GM21515 (cell line): ENCODE results near the gene GATA3.
A peak's percentile ranks its signal among the peaks of the same experiment; 100 is the strongest.

Experiments used
- ATAC-seq: cut with Tn5 transposase; IDR thresholded peaks from one replicate; pipeline ENCODE4 v1.9.1; 2021; ENCODE audit not compliant: unreplicated experiment

The GATA3 gene

GRCh38 chr10:8088504-8088903 lies 34.0 kb downstream of the GATA3 start:
- ATAC-seq, result no peak

GRCh38 chr10:8092428-8092827 lies 37.9 kb downstream of the GATA3 start:
- no peak for ATAC-seq

GRCh38 chr10:8095959-8096358 lies 41.5 kb downstream of the GATA3 start:
- ATAC-seq, result no peak

- no peak for ATAC-seq
Measured at GRCh38 chr10:8096931-8097330, 42.4 kb downstream of the GATA3 start.

- no peak for ATAC-seq
Measured at GRCh38 chr10:8100366-8100765, 45.9 kb downstream of the GATA3 start.

GRCh38 chr10:8102708-8103401 lies 48.4 kb downstream of the GATA3 start:
- ATAC-seq, result peak; percentile 65

- no peak for ATAC-seq
Measured at GRCh38 chr10:8103543-8103942, 49.1 kb downstream of the GATA3 start.

GRCh38 chr10:8104005-8104404 lies 49.5 kb downstream of the GATA3 start:
- ATAC-seq, result no peak

GRCh38 chr10:8104721-8105120 lies 50.2 kb downstream of the GATA3 start:
- no peak for ATAC-seq

- no peak for ATAC-seq
Measured at GRCh38 chr10:8105932-8106331, 51.4 kb downstream of the GATA3 start.

- no peak for ATAC-seq
Measured at GRCh38 chr10:8112230-8112905, 57.9 kb downstream of the GATA3 start.

GRCh38 chr10:8112942-8113442 lies 58.5 kb downstream of the GATA3 start:
- no peak for ATAC-seq

- ATAC-seq, result no peak
Measured at GRCh38 chr10:8113616-8114015, 59.1 kb downstream of the GATA3 start.

- no peak for ATAC-seq
Measured at GRCh38 chr10:8114741-8115617, 60.5 kb downstream of the GATA3 start.

- no peak for ATAC-seq
Measured at GRCh38 chr10:8115618-8115980, 61.1 kb downstream of the GATA3 start.

- ATAC-seq, result no peak
Measured at GRCh38 chr10:8116474-8116873, 62.0 kb downstream of the GATA3 start.

GRCh38 chr10:8116926-8117493 lies 62.5 kb downstream of the GATA3 start:
- no peak for ATAC-seq

- no peak for ATAC-seq
Measured at GRCh38 chr10:8121201-8121890, 66.9 kb downstream of the GATA3 start.

GRCh38 chr10:8122611-8123369 lies 68.3 kb downstream of the GATA3 start:
- ATAC-seq, result no peak

- ATAC-seq, result no peak
Measured at GRCh38 chr10:8124436-8124835, 69.9 kb downstream of the GATA3 start.
